Activated CD8-positive, alpha-beta T cell treated with anti-CD3 and anti-CD28 coated beads for 36 hours (primary cell): ENCODE results near the gene F2RL3. TPM values are rescaled to one million over a fixed set of nuclear protein-coding genes. Genes with fewer than 3 reads are reported as not detected.

ENCODE experiments used
- ATAC-seq: fragments of 200-7000 bp; cut with Tn5 transposase; one replicate; pipeline ENCODE4 v1.10.0; 2021; ENCODE audit warnings: mild to moderate bottlenecking, moderate library complexity
- CTCF ChIA-PET: fragments of 350-600 bp; sonication (Branson Sonifier 250); formaldehyde crosslinking; loops from one replicate; lab custom pipeline; 2021; ENCODE audit warnings: antibody characterized with exemption; lab: Charles Lee
- POLR2A ChIA-PET: fragments of 350-600 bp; sonication (Branson Sonifier 250); formaldehyde crosslinking; loops from one replicate; lab custom pipeline; 2021; ENCODE audit warnings: antibody characterized with exemption; lab: Charles Lee
- DNase-seq: peaks from one replicate; pipeline ENCODE4 v3.0.0-alpha.2; 2020
- H3K27ac Mint-ChIP-seq: one replicate; pipeline ENCODE4 v1.8.0; 2021; ENCODE audit warnings: mild to moderate bottlenecking, mixed read lengths
- H3K27me3 Mint-ChIP-seq: one replicate; pipeline ENCODE4 v1.8.0; 2021; ENCODE audit warnings: mixed read lengths
- H3K36me3 Mint-ChIP-seq: one replicate; pipeline ENCODE4 v1.8.0; 2021; ENCODE audit warnings: low read depth, mixed read lengths
- H3K4me1 Mint-ChIP-seq: one replicate; pipeline ENCODE4 v1.8.0; 2021; ENCODE audit warnings: low read depth, mixed read lengths
- H3K4me3 Mint-ChIP-seq: one replicate; pipeline ENCODE4 v1.8.0; 2021; ENCODE audit warnings: mild to moderate bottlenecking, moderate library complexity, mixed read lengths
- H3K9me3 Mint-ChIP-seq: one replicate; pipeline ENCODE4 v1.8.0; 2021; ENCODE audit warnings: mixed read lengths
- intact Hi-C: fragments of 100-400 bp; cut with micrococcal nuclease; formaldehyde crosslinking; loops from one replicate; pipeline ENCODE4 v1.10.0; 2022
- total RNA-seq, 2 experiments: library from RNA; stranded (reverse); gene quantifications; one replicate each; pipeline ENCODE4 v1.2.3, GENCODE V29; 2021
- TF ChIP-seq, protein P1 (sequence below): fragments of 200-600 bp; IDR thresholded peaks from one replicate; pipeline ENCODE4 v1.8.0; 2022; ENCODE audit warnings: antibody characterized with exemption, mild to moderate bottlenecking

The F2RL3 gene
- total RNA-seq, 2 experiments from 2014 or later = not detected

DNA sequence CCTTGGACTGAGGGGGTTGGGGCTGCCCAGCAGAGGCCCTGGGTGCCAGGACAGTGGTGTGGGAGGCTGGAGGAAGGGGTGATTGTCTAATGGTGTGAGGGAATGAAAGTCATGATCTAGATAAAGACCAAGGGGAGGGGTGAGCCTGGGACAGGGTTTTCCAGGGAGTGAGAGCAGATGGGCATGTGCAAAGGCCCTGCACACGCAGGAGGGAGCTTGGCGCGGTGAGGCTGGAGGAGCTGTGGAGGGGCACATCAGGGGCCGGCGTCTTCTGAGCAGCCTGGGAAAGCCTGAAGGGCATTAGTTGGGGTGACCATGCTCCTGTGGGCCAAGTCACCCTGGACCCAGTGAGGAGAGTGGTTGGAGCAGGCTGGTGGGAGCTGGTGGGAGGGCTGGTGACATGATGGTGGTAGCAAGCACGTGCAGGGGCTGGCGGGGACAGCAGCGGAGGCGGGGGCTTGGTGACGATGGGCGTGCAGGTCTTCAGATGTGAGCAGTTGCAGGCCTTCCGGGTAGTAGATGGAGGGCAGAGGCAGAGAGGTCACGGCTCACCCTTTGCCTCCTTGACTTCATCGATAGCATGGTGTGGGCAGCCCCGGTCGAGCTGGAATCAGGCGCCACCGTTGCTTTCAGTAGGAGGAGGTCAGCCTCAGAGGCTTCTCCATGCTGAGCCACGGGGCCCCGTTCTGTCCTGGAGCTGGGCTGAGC lies 20.2 kb upstream of the F2RL3 start:
- Mint-ChIP-seq H3K27ac (no peak overlapping the region), H3K4me3 (no peak overlapping the region), H3K9me3 (no peaks in the 10 kb centered on the region), H3K27me3 (no peaks in the 10 kb centered on the region), H3K36me3 (peaks cover 22% of the 10 kb centered on the region), H3K4me1 (no peaks in the 10 kb centered on the region)
- ChIA-PET POLR2A (no interaction called here), CTCF (no interaction called here)
- ATAC-seq (no peak), DNase-seq (no peak)
- intact Hi-C loops = no loop called here
- TF ChIP-seq, protein P1, sequence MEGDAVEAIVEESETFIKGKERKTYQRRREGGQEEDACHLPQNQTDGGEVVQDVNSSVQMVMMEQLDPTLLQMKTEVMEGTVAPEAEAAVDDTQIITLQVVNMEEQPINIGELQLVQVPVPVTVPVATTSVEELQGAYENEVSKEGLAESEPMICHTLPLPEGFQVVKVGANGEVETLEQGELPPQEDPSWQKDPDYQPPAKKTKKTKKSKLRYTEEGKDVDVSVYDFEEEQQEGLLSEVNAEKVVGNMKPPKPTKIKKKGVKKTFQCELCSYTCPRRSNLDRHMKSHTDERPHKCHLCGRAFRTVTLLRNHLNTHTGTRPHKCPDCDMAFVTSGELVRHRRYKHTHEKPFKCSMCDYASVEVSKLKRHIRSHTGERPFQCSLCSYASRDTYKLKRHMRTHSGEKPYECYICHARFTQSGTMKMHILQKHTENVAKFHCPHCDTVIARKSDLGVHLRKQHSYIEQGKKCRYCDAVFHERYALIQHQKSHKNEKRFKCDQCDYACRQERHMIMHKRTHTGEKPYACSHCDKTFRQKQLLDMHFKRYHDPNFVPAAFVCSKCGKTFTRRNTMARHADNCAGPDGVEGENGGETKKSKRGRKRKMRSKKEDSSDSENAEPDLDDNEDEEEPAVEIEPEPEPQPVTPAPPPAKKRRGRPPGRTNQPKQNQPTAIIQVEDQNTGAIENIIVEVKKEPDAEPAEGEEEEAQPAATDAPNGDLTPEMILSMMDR = no peak

DNA sequence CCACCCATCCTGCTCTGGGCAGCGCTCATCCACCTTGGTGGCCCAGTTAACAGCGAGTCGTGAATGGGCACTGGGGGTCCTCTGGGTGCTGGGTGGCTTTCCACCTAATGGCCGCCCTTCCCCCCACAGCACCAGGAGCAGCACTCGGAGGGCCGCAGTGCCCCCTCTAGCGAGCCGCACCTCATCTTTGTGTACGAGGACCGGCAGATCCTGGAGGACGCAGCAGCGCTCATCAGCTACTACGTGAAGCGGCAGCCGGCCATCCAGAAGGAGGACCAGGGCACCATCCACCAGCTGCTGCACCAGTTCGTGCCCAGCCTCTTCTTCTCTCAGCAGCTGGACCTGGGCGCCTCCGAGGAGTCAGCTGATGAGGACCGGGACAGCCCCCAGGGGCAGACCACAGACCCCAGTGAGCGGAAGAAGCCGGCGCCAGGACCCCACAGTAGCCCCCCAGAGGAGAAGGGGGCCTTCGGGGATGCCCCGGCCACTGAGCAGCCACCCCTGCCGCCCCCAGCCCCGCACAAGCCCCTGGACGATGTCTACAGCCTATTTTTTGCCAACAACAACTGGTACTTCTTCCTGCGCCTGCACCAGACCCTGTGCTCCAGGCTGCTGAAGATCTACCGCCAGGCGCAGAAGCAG lies 19.3 kb upstream of the F2RL3 start:
- H3K27ac Mint-ChIP-seq = no peak overlapping the region
- peaks cover 28% of the 10 kb centered on the region for H3K36me3 Mint-ChIP-seq
- H3K9me3 Mint-ChIP-seq = peaks cover 2% of the 10 kb centered on the region
- CTCF ChIA-PET = no interaction called here
- intact Hi-C loops = no loop called here
- TF ChIP-seq, protein P1 = no peak
- POLR2A ChIA-PET = no interaction called here
- H3K4me1 Mint-ChIP-seq = peaks cover 7% of the 10 kb centered on the region
- H3K4me3 Mint-ChIP-seq = no peak overlapping the region
- no peaks in the 10 kb centered on the region for H3K27me3 Mint-ChIP-seq
- ATAC-seq (no peak), DNase-seq (no peak)

DNA sequence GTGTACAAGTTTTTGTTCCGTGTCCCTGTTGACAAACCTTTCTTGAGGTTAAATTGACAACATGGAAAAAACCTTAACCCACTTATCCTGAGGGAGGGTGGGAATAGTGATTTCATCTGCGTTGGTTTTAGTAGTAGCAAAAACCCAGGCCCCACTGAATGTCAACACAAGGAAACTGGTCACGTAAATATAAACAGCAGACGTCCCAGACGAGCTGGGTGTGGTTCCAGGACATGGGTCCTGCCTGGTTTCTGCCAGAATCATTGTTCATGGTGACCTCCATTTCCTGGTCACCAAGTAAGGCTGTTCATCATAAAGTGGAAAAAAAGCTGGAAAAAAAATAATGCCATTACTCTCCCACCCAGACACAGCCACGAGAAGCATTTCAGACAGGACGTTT lies 16.9 kb upstream of the F2RL3 start:
- POLR2A ChIA-PET = no interaction called here
- H3K27ac Mint-ChIP-seq = no peak overlapping the region
- ATAC-seq = no peak

DNA sequence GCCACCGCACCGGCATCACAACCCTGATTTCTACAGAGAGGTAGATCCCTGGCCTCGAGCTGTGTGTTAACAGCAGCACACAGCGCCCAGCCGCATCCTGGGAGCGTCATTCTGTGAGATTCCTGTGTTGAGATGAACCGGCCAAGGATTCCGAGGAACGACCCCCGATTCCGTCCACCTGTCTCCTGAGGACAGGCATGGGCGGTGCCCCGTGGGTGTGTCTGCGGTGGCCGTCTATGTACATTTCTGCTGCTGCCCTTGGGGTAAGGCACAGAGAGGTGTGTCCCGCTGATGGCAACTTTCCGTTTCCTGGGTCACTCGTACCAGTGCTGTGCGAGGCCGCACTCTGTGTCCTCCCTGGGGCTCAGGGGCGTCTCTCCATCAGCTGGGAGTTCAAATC lies 16.1 kb upstream of the F2RL3 start:
- H3K27ac Mint-ChIP-seq = no peak overlapping the region
- intact Hi-C loops = no loop called here
- H3K27me3 Mint-ChIP-seq = no peaks in the 10 kb centered on the region
- peaks cover 16% of the 10 kb centered on the region for H3K4me1 Mint-ChIP-seq
- ChIA-PET POLR2A (no interaction called here), CTCF (no interaction called here)
- ATAC-seq (no peak), DNase-seq (no peak)
- H3K4me3 Mint-ChIP-seq = no peak overlapping the region
- TF ChIP-seq, protein P1 = no peak
- peaks cover 6% of the 10 kb centered on the region for H3K9me3 Mint-ChIP-seq
- peaks cover 34% of the 10 kb centered on the region for H3K36me3 Mint-ChIP-seq

More for the DNA sequence above, 16.9 kb upstream of the F2RL3 start:
- peaks cover 6% of the 10 kb centered on the region for H3K9me3 Mint-ChIP-seq
- CTCF ChIA-PET = no interaction called here
- H3K36me3 Mint-ChIP-seq = peaks cover 34% of the 10 kb centered on the region
- no peak overlapping the region for H3K4me3 Mint-ChIP-seq
- DNase-seq = no peak
- TF ChIP-seq, protein P1 = no peak
- no peaks in the 10 kb centered on the region for H3K27me3 Mint-ChIP-seq
- peaks cover 16% of the 10 kb centered on the region for H3K4me1 Mint-ChIP-seq
- intact Hi-C loops = no loop called here

DNA sequence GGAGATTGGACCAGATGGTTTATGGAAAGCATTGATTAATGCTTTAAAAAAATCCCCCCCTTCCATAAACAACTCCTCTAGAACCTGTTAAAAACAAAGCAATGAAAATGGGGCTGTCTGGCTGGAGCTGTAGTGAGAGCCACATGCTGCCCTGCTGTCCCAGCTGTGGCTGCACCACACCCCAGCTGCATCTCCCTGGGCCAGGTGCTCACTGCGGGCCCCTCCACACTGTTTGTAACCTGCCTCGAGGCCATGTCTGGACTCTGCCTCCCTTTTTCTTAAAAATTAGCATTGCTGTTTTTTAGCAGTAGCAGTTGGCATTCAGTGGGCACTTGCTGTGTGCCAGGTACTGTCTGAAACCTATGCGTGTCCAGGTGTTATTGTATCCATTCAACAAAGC lies 15.2 kb upstream of the F2RL3 start:
- Mint-ChIP-seq H3K27ac (peak overlapping the region; percentile 83), H3K36me3 (peaks cover 33% of the 10 kb centered on the region), H3K4me3 (no peak overlapping the region), H3K4me1 (peaks cover 16% of the 10 kb centered on the region), H3K9me3 (peaks cover 6% of the 10 kb centered on the region), H3K27me3 (no peaks in the 10 kb centered on the region)
- POLR2A ChIA-PET = no interaction called here
- ATAC-seq = no peak
- no peak for DNase-seq
- intact Hi-C loops = no loop called here
- TF ChIP-seq, protein P1 = no peak
- CTCF ChIA-PET = no interaction called here
